AG04450 (cell line): ENCODE measurements around the gene SLC7A14. TPM values are rescaled to one million over a fixed set of nuclear protein-coding genes. Genes with fewer than 3 reads are reported as not detected.

Source experiments
- CTCF ChIA-PET: fragments of 300-600, 350-600 bp; formaldehyde crosslinking; extraction: SDS; loops from one replicate; lab custom pipeline; 2022; ENCODE audit warnings: antibody characterized with exemption, inconsistent platforms; lab: Charles Lee
- POLR2A ChIA-PET: fragments of 350-600 bp; formaldehyde crosslinking; extraction: SDS; loops from one replicate; lab custom pipeline; 2021; ENCODE audit warnings: antibody characterized with exemption, inconsistent platforms; lab: Yijun Ruan, JAX
- DNase-seq: peaks from one replicate; pipeline ENCODE4 v3.0.0-alpha.2; 2011; ENCODE audit warnings: low read depth, low spot score
- H3K27ac ChIP-seq: one replicate; pipeline ENCODE4 v1.5.1; 2012; ENCODE audit warnings: low read depth, low read length, control low read depth
- H3K27me3 ChIP-seq: one replicate; pipeline ENCODE4 v1.6.0; 2012; ENCODE audit warnings: low read length; ENCODE audit not compliant: control insufficient read depth, insufficient read depth
- H3K4me3 ChIP-seq: 2 replicates; pipeline ENCODE4 v1.5.1; 2011; ENCODE audit warnings: mild to moderate bottlenecking, low read depth, low read length, control low read depth
- H3K9me3 ChIP-seq: 2 replicates; pipeline ENCODE4 v1.5.1; 2012; ENCODE audit warnings: low read length; ENCODE audit not compliant: control insufficient read depth, insufficient read depth
- CTCF ChIP-seq: IDR thresholded peaks from 2 replicates; pipeline ENCODE4 v1.5.1; 2011; ENCODE audit warnings: low read depth, low read length, control low read depth, inconsistent platforms
- polyA plus RNA-seq: library from polyadenylated mRNA; depleted of rRNA; stranded (reverse); fragments of >200 nt; gene quantifications from 2 replicates; pipeline ENCODE4 v1.2.3, GENCODE V29; 2011

SLC7A14 gene
- polyA plus RNA-seq, 1 experiment = 2.3 TPM

DNA sequence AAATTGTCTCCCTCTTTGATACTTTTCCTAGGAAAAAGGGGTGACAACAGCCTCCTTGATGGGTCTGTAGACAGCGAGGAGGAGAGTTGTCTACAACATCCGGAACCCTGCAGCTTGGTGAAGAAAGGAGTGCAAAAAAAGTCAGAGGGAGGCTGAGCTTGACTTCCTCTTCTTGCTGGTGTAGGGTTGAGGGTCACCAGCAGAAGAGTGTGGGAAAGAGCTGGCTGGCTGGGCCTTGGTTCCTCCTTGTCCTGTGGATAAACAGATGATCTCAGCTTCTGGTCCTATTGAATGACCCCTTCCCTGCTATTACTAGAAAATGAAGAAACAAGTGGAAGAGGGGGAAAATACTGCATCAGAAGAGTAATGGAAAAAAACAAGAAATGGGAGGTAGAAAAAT, 20.4 kb downstream of the SLC7A14 start:
- CTCF ChIA-PET = interaction anchor here (0.8 to 2.0 kb wide), 2 partner anchors 12 to 246 kb away, joined by 3 to 8 read pairs; no protein-coding TSS in a partner anchor
- no peak overlapping the region for H3K27ac ChIP-seq
- H3K9me3 ChIP-seq = no peaks in the 10 kb centered on the region
- DNase-seq = no peak
- no peaks in the 10 kb centered on the region for H3K27me3 ChIP-seq
- POLR2A ChIA-PET = no interaction called here
- TF ChIP-seq CTCF = no peak
- no peak overlapping the region for H3K4me3 ChIP-seq

DNA sequence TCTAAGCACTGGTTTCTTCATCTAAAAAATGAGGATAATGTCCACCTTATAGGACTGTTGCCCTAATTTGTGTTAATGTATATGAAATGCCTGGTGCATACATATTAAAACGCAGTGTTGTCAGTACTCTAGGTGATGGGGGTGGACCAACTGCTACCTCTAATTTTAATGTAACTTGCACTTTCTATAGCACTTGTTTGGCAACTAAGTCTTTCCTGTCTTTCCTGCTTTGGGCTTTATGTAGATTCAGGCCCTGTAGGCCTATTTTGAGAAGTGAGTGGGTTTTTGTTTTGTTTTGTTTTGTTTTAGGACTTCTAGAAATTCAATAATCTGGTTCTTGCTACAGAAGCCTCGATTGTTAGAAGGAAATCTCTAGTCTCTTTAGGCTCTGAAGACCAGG, 21.2 kb downstream of the SLC7A14 start:
- no peak for DNase-seq
- Histone ChIP-seq H3K9me3 (no peaks in the 10 kb centered on the region), H3K4me3 (no peak overlapping the region), H3K27ac (no peak overlapping the region), H3K27me3 (no peaks in the 10 kb centered on the region)
- TF ChIP-seq CTCF = no peak
- ChIA-PET POLR2A (no interaction called here), CTCF (interaction anchor here (1.4 kb wide), 1 partner anchor 246 kb away, joined by 3 read pairs; no protein-coding TSS in a partner anchor)

DNA sequence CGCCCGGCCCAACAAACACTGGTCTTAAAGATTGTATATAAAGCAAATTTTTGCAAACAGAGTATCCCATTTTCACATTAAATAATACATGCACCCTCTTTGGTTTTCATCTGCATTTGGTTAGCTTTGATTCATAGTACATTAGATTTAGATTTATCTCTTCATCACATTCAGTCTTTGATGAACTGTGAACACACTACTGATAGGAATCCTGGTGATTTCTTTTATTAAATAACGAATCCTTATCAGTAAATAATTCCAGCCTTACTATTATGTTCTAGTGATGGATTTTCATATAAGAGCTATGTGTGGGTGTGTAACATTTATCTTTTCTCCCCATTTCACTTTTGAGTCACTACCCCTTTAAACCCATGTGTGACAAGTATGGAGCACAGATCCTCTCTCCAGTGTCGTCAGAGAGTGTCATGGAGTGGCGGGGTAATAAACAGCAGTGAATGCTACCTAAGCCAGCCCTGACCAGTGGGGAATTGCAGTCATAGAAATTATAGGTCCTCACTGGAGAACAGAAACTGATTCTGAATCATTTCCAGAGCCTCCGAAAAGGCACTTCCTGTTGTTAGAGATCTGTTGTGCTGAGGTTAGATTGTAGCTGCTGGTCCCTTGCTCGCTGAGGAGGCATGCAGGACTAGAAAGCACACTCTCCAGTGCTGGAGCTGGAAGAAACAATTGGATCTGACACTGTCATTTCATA, 22.0 kb downstream of the SLC7A14 start:
- POLR2A ChIA-PET = interaction anchor here (0.6 kb wide), 1 partner anchor 95 kb away, joined by 4 read pairs; no protein-coding TSS in a partner anchor

DNA sequence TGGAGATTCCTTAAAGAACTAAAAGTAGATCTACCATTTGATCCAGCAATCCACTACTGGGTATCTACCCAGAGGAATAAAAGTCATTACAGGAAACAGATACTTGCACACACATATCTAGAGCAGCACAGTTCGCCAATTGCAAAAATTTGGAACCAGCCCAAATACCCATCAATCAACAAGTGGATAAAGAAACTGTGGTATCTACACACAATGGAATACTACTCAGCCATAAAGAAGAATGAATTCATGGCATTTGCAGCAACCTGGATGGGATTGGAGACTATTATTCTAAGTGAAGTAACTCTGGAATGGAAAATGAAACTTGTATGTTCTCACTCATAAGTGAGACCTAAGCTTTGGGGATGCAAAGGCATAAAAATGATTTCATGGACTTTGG, 23.8 kb downstream of the SLC7A14 start:
- POLR2A ChIA-PET = no interaction called here

More for the DNA sequence above, 22.0 kb downstream of the SLC7A14 start:
- H3K27me3 ChIP-seq = no peaks in the 10 kb centered on the region
- H3K4me3 ChIP-seq = peak overlapping the region; percentile 17
- peak overlapping the region; percentile 34 for H3K27ac ChIP-seq
- CTCF ChIA-PET = interaction anchor here (1.0 to 1.4 kb wide), 2 partner anchors 246 to 248 kb away, joined by 3 read pairs; no protein-coding TSS in a partner anchor
- no peaks in the 10 kb centered on the region for H3K9me3 ChIP-seq
- TF ChIP-seq CTCF = no peak
- peak; percentile 11 for DNase-seq

More for the DNA sequence above, 23.8 kb downstream of the SLC7A14 start:
- DNase-seq = no peak
- CTCF ChIA-PET = no interaction called here
- H3K27me3 ChIP-seq = no peaks in the 10 kb centered on the region
- TF ChIP-seq CTCF = no peak
- H3K4me3 ChIP-seq = no peak overlapping the region
- H3K9me3 ChIP-seq = no peaks in the 10 kb centered on the region
- no peak overlapping the region for H3K27ac ChIP-seq
